GM19467 (cell line): Measurements from ENCODE around the gene YOD1.

ENCODE experiments used
- ATAC-seq: cut with Tn5 transposase; IDR thresholded peaks from one replicate; pipeline ENCODE4 v1.9.1; 2021; ENCODE audit warnings: mild to moderate bottlenecking, moderate library complexity; ENCODE audit not compliant: unreplicated experiment

The YOD1 gene

GRCh38 chr1:207013321-207014085 lies 37.5 kb downstream of the YOD1 start:
- no peak for ATAC-seq

- no peak for ATAC-seq
Observed at GRCh38 chr1:207010726-207011125, 40.3 kb downstream of the YOD1 start.

- ATAC-seq, result no peak
Observed at GRCh38 chr1:207009945-207010344, 41.1 kb downstream of the YOD1 start.

GRCh38 chr1:207009182-207009850 lies 41.7 kb downstream of the YOD1 start:
- ATAC-seq, result no peak

GRCh38 chr1:207007352-207008033 lies 43.5 kb downstream of the YOD1 start:
- no peak for ATAC-seq

- ATAC-seq, result no peak
Observed at GRCh38 chr1:207006914-207007313, 44.1 kb downstream of the YOD1 start.

- ATAC-seq, result no peak
Observed at GRCh38 chr1:207006083-207006482, 44.9 kb downstream of the YOD1 start.

GRCh38 chr1:207004931-207005830 lies 45.8 kb downstream of the YOD1 start:
- no peak for ATAC-seq

GRCh38 chr1:207003210-207003609 lies 47.8 kb downstream of the YOD1 start:
- ATAC-seq, result no peak

- ATAC-seq, result no peak
Observed at GRCh38 chr1:207002724-207003146, 48.3 kb downstream of the YOD1 start.

GRCh38 chr1:207001492-207002245 lies 49.3 kb downstream of the YOD1 start:
- ATAC-seq, result no peak

- ATAC-seq, result no peak
Observed at GRCh38 chr1:207000651-207001291, 50.2 kb downstream of the YOD1 start.

- no peak for ATAC-seq
Observed at GRCh38 chr1:206998816-206999215, 52.2 kb downstream of the YOD1 start.
